CD4-positive, alpha-beta T cell treated with Interleukin-15 for 4 hours (primary cell): ENCODE results near the gene EDARADD.

ENCODE experiments used
- DNase-seq: peaks from one replicate; pipeline ENCODE4 v3.0.0-alpha.2; 2020; ENCODE audit warnings: low spot score

Gene EDARADD

DNA sequence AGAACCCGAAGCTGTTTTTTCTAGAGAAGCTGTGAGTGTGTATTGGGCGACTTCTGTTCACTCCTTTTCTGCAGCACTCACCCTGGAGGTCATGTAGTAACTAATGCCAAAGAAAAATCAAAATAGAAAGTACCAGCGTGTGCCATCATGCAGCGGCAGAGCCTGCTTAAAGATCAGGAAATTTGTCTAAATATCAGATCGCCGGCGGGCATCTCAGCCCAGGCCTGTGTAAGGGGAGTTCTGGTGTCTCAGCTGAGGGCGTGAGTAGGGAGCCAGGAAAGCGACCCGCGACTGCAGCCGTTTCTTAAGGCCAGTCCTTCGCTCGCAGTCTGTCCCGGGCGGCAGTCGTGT lies 768 bp downstream of the EDARADD start:
- DNase-seq = peak; percentile 27

DNA sequence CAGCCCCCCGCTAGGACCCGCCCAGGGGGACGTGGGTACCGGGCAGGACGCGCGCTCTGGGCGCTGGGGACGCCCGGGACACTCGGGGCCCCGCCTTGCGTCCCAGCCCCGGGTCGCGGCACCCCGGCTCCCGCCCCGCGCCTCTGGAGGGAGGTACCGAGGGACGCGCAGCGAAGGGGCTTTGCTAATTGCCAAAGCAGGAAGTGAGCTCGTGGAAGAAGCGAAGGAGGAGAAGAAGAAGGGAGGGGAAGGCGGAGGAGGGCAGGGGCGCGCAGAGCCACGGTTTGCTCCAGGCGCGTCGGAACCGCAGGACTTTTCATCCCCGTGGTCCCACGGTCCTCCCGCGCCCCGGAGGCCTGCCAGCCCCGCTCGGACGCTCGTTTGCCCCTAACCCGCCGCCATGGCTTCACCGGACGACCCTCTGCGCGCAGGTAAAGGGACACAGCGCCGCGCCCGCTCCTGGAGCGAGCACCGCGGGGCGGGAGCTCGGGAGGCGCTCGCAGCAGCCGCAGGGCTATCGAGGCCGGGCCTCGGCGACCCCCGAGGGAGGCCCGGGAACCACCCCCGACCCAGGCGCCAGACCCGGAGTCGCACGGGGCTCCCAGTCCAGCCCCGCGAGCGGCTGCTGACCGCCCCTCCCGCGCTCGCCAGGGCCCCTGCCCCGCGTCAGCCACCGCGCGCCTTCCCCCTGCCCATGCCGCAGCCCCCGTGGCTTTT lies 1.3 kb downstream of the EDARADD start:
- DNase-seq = peak; percentile 53

DNA sequence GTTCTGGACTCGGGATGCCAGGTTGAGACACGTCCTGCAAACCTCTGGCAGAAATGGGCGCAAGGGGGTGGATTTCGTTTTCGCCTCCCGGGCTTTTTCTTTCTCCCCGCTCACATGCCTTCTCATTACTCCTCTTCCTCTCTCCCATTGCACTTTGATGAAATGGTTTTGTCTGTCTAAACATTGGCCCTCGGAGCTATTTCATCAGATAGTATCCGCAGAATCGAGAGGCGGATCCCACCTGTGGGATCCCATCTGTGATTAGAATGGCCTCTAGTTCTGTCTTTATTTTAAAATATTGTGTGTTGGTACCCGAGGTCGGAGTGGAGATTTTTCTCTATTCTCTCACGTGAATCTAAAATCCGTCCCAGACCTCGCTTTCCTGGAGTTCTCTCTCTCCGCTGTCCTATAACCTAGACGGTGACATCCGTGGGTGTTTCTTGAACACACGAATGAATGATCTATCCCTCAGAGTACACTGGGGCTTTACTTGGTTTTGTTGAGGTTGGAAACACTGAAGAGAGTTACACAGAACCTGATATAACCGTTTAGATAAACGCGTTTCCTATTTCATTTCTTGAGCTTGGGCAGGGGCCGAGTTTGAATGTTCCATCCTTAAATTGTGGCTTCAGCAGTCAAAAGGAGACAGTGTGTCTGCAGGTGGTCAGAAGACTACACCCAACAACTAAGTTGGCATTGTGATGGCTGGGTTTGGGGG lies 2.0 kb downstream of the EDARADD start:
- DNase-seq = no peak

DNA sequence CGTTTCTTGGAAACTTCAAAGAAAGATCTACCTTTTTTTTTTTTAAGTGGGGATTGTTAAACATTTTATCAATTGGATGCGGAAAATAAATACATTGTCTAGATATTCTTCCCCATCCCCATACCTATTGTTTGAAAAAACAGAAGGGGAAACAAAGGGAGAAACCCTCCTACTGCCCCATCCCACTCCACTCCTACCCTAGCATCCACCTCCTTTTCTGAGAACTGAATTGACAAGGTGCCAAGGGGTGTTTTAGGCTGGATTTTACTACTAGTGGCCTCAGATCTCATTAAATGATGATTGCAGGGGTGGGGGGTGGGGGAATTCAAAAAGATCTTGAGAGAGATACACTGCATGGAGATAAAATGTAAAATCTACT lies 2.6 kb downstream of the EDARADD start:
- no peak for DNase-seq

DNA sequence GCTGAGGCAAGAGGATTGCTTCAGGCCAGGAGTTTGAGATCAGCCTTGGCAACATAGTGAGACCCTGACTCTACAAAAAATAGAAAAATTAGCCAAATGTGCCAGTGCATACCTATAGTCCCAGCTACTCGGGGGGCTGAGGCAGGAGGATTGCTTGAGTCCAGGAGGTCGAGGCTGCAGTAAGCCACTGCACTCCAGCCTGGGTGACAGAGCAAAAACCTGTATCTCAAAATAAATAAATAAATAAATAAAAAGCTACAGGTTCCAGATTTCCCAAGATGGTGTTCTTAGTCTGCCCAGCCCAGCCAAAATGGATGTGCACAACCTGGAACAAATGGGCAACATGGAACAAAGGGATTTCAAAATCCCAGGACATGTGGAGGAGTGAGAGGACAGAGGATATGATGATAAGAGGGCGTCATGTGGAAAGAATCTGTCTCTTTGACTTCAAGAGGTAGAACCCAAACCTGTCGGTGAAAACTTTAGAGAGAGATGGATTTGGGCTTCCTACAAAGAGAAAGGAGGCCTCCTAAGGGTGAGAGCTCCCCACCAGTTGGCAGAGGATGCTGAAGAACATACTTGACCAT lies 3.2 kb downstream of the EDARADD start:
- DNase-seq = no peak

DNA sequence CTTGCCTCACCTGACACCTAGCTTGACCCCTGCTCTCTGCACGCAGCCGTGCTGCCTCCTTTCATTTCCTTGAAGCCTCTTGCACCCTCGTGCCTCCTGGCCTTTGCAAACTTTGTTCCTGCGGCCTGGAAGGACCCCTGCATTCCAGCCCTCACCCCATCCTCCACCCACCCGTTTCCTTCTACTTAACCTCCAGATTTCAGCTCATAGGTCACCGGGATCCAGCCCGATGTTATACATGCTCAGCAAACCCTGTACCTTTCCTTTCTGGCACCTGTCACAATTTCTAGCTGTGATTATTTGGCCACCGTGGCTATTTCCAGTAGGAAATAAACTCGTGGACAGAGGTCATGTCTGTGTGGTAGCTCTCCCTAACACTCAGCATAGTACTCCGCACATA lies 4.5 kb downstream of the EDARADD start:
- no peak for DNase-seq

- DNase-seq = no peak
These were observed 6.0 kb downstream of the EDARADD start for GRCh38 chr1:236400061-236400603.

- no peak for DNase-seq
These were observed 7.6 kb downstream of the EDARADD start for GRCh38 chr1:236401698-236402097.

DNA sequence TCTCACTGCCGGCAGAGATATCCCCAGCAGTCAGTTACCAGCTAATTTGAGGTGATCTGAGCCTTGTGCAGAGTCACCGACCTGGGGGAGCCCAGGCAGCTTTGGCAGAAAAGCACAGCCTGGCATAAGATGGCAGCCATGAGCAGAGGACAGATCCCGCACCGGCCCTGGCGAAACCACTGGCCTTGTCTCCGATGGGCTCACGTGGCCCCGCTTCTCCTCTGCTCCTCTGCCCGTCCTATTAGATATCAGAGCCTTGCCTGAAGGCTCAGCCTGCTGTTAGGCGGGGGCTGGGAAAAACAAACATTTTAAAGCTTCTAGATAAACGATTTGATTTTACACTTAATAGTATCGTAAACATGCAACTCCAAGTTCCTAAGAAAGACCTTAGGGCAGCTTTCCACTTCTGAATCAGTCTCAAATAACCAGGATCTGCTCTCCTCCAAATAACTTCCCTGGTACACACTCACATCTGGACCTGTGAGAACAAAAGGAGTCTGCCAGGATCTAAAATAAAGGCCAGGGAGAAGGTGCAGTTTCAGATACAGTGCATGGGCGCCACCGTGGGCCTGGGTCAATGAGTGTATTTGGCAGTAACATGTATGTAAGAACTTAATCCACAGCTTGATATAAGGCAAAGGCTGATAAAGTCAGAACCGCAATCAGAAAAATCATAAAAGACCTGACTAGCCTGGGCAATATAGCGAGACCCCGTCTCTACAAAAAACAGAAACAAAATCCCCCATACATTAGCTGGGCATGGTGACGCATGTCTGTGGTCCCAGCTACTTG lies 10.0 kb downstream of the EDARADD start:
- DNase-seq = no peak

DNA sequence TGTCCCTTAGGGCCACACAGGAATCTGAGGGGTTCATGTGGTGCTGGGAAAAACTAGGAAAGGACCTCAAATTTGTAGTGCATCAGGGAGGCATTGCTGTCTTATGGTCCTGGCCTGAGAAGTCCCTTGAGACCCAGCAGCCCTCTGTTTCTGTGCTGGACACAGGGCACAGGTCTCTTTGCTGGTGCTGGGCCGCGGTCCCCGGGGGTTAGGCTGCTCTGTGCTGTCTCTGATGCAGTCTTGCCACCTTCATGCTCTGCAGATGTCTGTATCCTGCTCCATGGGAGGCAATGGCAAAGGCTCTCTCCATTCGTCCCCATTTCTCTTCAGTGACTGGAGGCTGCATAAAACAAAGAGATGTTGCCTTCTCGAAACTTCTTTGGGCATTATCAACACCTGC lies 13.0 kb downstream of the EDARADD start:
- DNase-seq = no peak

- DNase-seq = no peak
These were observed 19.6 kb downstream of the EDARADD start for GRCh38 chr1:236413688-236414087.

- peak; percentile 83 for DNase-seq
These were observed 22.1 kb downstream of the EDARADD start for GRCh38 chr1:236416165-236416564.

- peak; percentile 45 for DNase-seq
These were observed 23.2 kb downstream of the EDARADD start for GRCh38 chr1:236417336-236417735.

- no peak for DNase-seq
These were observed 25.4 kb downstream of the EDARADD start for GRCh38 chr1:236419502-236419901.

DNA sequence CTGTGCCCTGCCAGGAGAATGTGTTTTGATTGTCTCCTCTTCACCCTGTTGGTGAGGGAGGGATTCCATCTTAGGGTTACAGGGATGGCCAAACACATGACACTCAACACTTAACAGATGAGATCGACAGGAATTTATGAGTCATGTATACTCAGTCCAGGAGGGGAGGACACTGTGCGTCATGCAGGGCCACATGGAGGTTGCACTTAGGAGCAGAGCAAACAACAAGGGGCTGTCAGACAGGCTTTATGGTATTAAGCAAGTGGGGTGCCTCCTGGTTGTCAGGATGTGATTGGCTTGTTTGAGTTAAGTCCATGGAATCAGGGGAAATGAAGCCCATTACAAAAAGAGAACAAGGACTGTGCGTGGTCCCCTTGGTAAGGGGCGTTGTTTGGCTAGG lies 26.9 kb downstream of the EDARADD start:
- DNase-seq = no peak

DNA sequence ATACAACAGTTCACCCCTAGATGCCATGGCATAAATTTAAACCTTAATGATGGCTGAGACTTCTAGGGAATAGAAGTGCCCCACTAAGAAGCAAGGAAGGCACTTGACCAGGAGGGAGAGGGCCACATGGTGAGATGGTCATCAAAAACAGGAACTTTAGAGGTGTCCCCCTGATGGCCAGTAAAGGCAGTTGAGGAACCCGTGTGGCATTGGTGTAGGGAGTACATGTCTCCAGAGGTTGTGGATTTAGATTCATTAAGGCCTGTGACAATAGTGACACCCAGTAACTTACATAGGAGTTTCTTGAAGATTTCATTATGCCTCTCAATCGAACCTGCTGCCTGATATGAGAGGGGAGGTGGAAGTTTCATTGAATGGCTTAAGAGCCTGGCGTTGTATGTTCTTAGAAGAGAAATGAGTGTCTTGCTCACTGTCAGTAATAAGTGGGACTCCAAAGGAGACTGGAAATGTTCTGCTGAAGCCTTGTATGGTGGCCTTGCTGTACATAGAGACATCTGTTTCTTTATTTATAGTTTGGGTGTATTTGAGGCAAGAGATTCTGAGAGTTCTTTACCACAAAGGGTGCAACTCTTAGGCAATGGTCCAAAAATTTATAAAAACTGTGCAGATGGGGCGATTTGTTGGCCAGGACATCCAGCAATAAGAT lies 27.9 kb downstream of the EDARADD start:
- DNase-seq = no peak

- DNase-seq = no peak
These were observed 28.4 kb downstream of the EDARADD start for GRCh38 chr1:236422517-236422876.

DNA sequence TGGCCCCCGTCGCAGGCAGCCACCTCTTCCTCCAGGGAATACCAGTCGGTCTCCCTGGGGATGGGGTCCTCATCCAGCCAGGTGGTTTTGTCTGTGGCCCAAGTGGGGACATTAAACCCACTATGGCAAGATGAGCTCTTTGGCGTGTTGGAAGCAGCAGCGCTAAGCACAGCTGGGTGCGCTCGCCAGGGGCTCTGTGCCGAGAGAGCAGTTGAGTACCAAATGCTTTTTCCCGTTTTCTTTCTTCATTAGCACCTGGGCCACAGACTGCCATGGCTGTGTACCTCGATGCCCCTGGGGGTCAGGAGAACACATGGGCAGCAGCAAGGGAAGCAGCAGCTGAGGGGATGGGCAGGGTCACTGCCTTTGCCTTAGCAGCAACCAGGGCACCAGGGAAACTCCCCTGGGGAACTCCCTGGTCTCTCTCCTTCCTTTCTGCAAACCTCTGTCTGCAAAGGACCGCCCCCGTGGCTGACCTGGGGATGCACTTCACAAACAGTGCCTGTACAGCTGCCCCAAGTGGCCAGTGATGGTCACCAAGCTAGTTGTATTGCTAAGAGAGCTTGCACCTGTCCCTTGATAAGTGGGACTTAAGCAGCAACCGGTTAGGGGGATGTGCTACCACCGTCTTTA lies 31.1 kb downstream of the EDARADD start:
- peak; percentile 39 for DNase-seq

GRCh38 chr1:236426215-236426614 lies 32.1 kb downstream of the EDARADD start:
- no peak for DNase-seq

DNA sequence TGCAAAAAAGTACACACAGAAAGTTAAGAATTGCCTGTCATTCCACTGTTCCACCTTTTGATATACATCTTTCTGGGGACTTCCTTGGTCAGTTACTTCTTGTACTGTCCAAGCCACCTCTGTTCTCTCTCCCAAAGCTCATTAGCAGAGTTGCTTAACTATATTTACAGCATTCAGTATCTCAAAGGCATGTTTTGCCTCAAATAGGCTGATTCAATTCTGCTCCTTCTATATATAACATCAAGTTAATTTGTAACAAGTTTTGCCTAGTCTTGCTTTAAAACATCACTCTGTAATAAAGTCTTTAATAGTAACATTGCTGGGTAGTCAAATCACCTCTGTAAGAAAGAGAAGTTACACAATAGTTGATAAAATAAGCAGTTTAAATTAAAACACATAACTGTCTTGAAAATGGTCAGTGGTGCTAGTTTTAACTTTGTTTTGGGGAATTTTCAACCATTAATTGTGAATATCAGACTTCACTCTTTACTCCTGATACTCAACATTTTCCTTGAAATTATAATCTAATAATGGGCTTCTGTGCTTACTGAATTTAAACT lies 35.7 kb downstream of the EDARADD start:
- no peak for DNase-seq

- no peak for DNase-seq
These were observed 39.8 kb downstream of the EDARADD start for GRCh38 chr1:236433819-236434315.
